Islet of Langerhans (tissue), 1 donor: ENCODE measurements around the gene CEACAM19.
"Not testable (repeated sequence)": the region's sequence is repeated elsewhere in the genome, so short reads cannot be mapped to it uniquely, and the experiment has no call there.

ENCODE experiments used
- FAIRE-seq: peaks from one replicate; lab custom pipeline; 2011; peaks lifted over from hg19 to GRCh38; lab: Jason Lieb, UNC

The CEACAM19 gene

GRCh38 chr19:44671400-44671799, at the start of gene CEACAM19:
Gene CEACAM19 (plus strand): TSS chr19:44671482. CDS start chr19:44671932, 450 bp downstream.
- FAIRE-seq, result no peak

- FAIRE-seq, result no peak
Measured at GRCh38 chr19:44623080-44623479, 48.2 kb upstream of the CEACAM19 start.

- FAIRE-seq, result no peak
Measured at GRCh38 chr19:44623626-44624025, 47.7 kb upstream of the CEACAM19 start.

GRCh38 chr19:44624840-44625354, 46.4 kb upstream of the CEACAM19 start:
- no peak for FAIRE-seq

GRCh38 chr19:44625637-44626036, 45.6 kb upstream of the CEACAM19 start:
- not testable (repeated sequence) for FAIRE-seq

- FAIRE-seq, result no peak
Measured at GRCh38 chr19:44626048-44626624, 45.1 kb upstream of the CEACAM19 start.

GRCh38 chr19:44627631-44628030, 43.7 kb upstream of the CEACAM19 start:
- no peak for FAIRE-seq

GRCh38 chr19:44628793-44629192, 42.5 kb upstream of the CEACAM19 start:
- no peak for FAIRE-seq

GRCh38 chr19:44631611-44632010, 39.7 kb upstream of the CEACAM19 start:
- FAIRE-seq, result not testable (repeated sequence)

GRCh38 chr19:44634058-44634457, 37.2 kb upstream of the CEACAM19 start:
- FAIRE-seq, result not testable (repeated sequence)

- FAIRE-seq, result no peak
Measured at GRCh38 chr19:44634785-44635184, 36.5 kb upstream of the CEACAM19 start.

- FAIRE-seq, result no peak
Measured at GRCh38 chr19:44635581-44636438, 35.5 kb upstream of the CEACAM19 start.

- no peak for FAIRE-seq
Measured at GRCh38 chr19:44636439-44637389, 34.6 kb upstream of the CEACAM19 start.

- no peak for FAIRE-seq
Measured at GRCh38 chr19:44637390-44637764, 33.9 kb upstream of the CEACAM19 start.

- FAIRE-seq, result no peak
Measured at GRCh38 chr19:44640518-44640917, 30.8 kb upstream of the CEACAM19 start.

GRCh38 chr19:44641501-44642265, 29.6 kb upstream of the CEACAM19 start:
- no peak for FAIRE-seq

- no peak for FAIRE-seq
Measured at GRCh38 chr19:44642377-44642776, 28.9 kb upstream of the CEACAM19 start.

- FAIRE-seq, result no peak
Measured at GRCh38 chr19:44643605-44644401, 27.5 kb upstream of the CEACAM19 start, which contains the start of gene PVR. Gene PVR (plus strand): TSS chr19:44643910. CDS start chr19:44644097, 187 bp downstream.

GRCh38 chr19:44644402-44645016, 26.8 kb upstream of the CEACAM19 start:
- FAIRE-seq, result no peak

- no peak for FAIRE-seq
Measured at GRCh38 chr19:44645407-44646048, 25.8 kb upstream of the CEACAM19 start.
